Smooth muscle cell (in vitro differentiated cells): ENCODE measurements around the gene COMMD6. TPM values are rescaled to one million over a fixed set of nuclear protein-coding genes. Genes with fewer than 3 reads are reported as not detected.

Experiments
- DNase-seq: peaks from one replicate; lab custom pipeline; 2025; ENCODE audit not compliant: unreplicated experiment; lab: John Stamatoyannopoulos, UW
- H2AFZ ChIP-seq: fragments of 200-600 bp; sonication (generic); 2 replicates; pipeline ENCODE4 v1.6.0; 2016; ENCODE audit warnings: antibody characterized with exemption, low read depth, mild to moderate bottlenecking
- H3F3A ChIP-seq: fragments of 200-600 bp; sonication (generic); 2 replicates; pipeline ENCODE4 v1.6.0; 2017; ENCODE audit warnings: antibody characterized with exemption, low read depth
- H3K27ac ChIP-seq: fragments of 200-600 bp; sonication (generic); 2 replicates; pipeline ENCODE4 v1.5.1; 2016; ENCODE audit warnings: low read depth, mild to moderate bottlenecking
- H3K27me3 ChIP-seq: fragments of 200-600 bp; sonication (generic); 2 replicates; pipeline ENCODE4 v1.6.1; 2016; ENCODE audit warnings: low read depth, mild to moderate bottlenecking
- H3K36me3 ChIP-seq: fragments of 200-600 bp; sonication (generic); 2 replicates; pipeline ENCODE4 v1.5.1; 2016; ENCODE audit warnings: low read depth
- H3K4me1 ChIP-seq: fragments of 200-600 bp; sonication (generic); 2 replicates; pipeline ENCODE4 v1.5.1; 2016; ENCODE audit warnings: low read depth
- H3K4me2 ChIP-seq: fragments of 200-600 bp; sonication (generic); 2 replicates; pipeline ENCODE4 v1.6.0; 2016; ENCODE audit warnings: mild to moderate bottlenecking
- H3K4me3 ChIP-seq: fragments of 200-600 bp; sonication (generic); 2 replicates; pipeline ENCODE4 v1.5.1; 2016; ENCODE audit warnings: mild to moderate bottlenecking
- H3K79me2 ChIP-seq: fragments of 200-600 bp; sonication (generic); 2 replicates; pipeline ENCODE4 v1.6.0; 2016; ENCODE audit warnings: low read depth, mild to moderate bottlenecking
- H3K9ac ChIP-seq: fragments of 200-600 bp; sonication (generic); 2 replicates; pipeline ENCODE4 v1.6.0; 2016; ENCODE audit warnings: low read depth
- H3K9me3 ChIP-seq: fragments of 200-600 bp; sonication (generic); replicated peaks from 2 replicates; pipeline ENCODE4 v1.5.1; 2016; ENCODE audit warnings: low read depth
- H4K20me1 ChIP-seq: fragments of 200-600 bp; sonication (generic); 2 replicates; pipeline ENCODE4 v1.6.0; 2016; ENCODE audit warnings: low read depth
- CTCF ChIP-seq: fragments of 200-600 bp; sonication (generic); IDR thresholded peaks from 2 replicates; pipeline ENCODE4 v1.5.1; 2017; ENCODE audit warnings: borderline replicate concordance, mild to moderate bottlenecking, antibody characterized with exemption; ENCODE audit not compliant: insufficient read depth, poor library complexity, severe bottlenecking
- WGBS: methylation state at CpG from one replicate; pipeline ENCODE4 v1.1.7; 2016; ENCODE audit warnings: low lambda C conversion rate; 5-methylcytosine and 5-hydroxymethylcytosine counted together
- polyA plus RNA-seq: library from polyadenylated mRNA; unstranded; fragments of >200 nt; fragmentation: Nextera tagmentation; extraction: Ambion mirVana; gene quantifications from 2 replicates; pipeline ENCODE4 v1.2.1, GENCODE V29; 2016
- total RNA-seq: library from RNA; depleted of rRNA; stranded (reverse); fragments of >200 nt; gene quantifications from 2 replicates; pipeline ENCODE4 v1.2.3, GENCODE V29; 2014

The COMMD6 gene
- total and polyA plus RNA-seq, 2 experiments from 2014 or later = 270 to 291 TPM

- Histone ChIP-seq H3K4me2 (no peak overlapping the region), H3K4me1 (no peaks in the 10 kb centered on the region), H3K9ac (no peak overlapping the region), H3K36me3 (no peaks in the 10 kb centered on the region), H4K20me1 (no peaks in the 10 kb centered on the region), H3F3A (no peaks in the 10 kb centered on the region), H3K9me3 (no peaks in the 10 kb centered on the region), H3K4me3 (no peak overlapping the region), H3K27me3 (no peaks in the 10 kb centered on the region), H2AFZ (no peak overlapping the region), H3K79me2 (no peaks in the 10 kb centered on the region), H3K27ac (peak overlapping the region; percentile 24)
- WGBS = 56% methylated on average over 1 of the region's 1 CpG
- no peak for DNase-seq
- TF ChIP-seq CTCF = no peak
These were observed 43.1 kb downstream of the COMMD6 start for GRCh38 chr13:75494491-75494890.

GRCh38 chr13:75493156-75493555 lies 44.5 kb downstream of the COMMD6 start:
- Histone ChIP-seq H3K9ac (no peak overlapping the region), H3K4me1 (no peaks in the 10 kb centered on the region), H3K4me3 (no peak overlapping the region), H3K27ac (no peak overlapping the region), H3F3A (no peaks in the 10 kb centered on the region), H3K27me3 (no peaks in the 10 kb centered on the region), H4K20me1 (no peaks in the 10 kb centered on the region), H3K36me3 (no peaks in the 10 kb centered on the region), H3K79me2 (no peaks in the 10 kb centered on the region), H3K4me2 (no peak overlapping the region), H2AFZ (no peak overlapping the region), H3K9me3 (no peaks in the 10 kb centered on the region)
- no peak for DNase-seq
- no peak for TF ChIP-seq CTCF

- no peak for TF ChIP-seq CTCF
- no peaks in the 10 kb centered on the region for H3K4me1 ChIP-seq
- H3K79me2 ChIP-seq = no peaks in the 10 kb centered on the region
- no peak overlapping the region for H2AFZ ChIP-seq
- H4K20me1 ChIP-seq = no peaks in the 10 kb centered on the region
- no peaks in the 10 kb centered on the region for H3K27me3 ChIP-seq
- no peak overlapping the region for H3K4me2 ChIP-seq
- peaks cover 2% of the 10 kb centered on the region for H3F3A ChIP-seq
- 90% methylated on average over 5 of the region's 5 CpGs for WGBS
- no peak for DNase-seq
- H3K9me3 ChIP-seq = no peaks in the 10 kb centered on the region
- H3K27ac ChIP-seq = no peak overlapping the region
- H3K9ac ChIP-seq = no peak overlapping the region
- no peaks in the 10 kb centered on the region for H3K36me3 ChIP-seq
- no peak overlapping the region for H3K4me3 ChIP-seq
These were observed 45.3 kb downstream of the COMMD6 start for GRCh38 chr13:75492389-75492788.

- no peaks in the 10 kb centered on the region for H3K4me1 ChIP-seq
- no peak overlapping the region for H3K4me2 ChIP-seq
- no peaks in the 10 kb centered on the region for H3K79me2 ChIP-seq
- H3K36me3 ChIP-seq = no peaks in the 10 kb centered on the region
- H3K9ac ChIP-seq = no peak overlapping the region
- no peaks in the 10 kb centered on the region for H3K27me3 ChIP-seq
- 100% methylated on average over 2 of the region's 2 CpGs for WGBS
- DNase-seq = no peak
- H3F3A ChIP-seq = peaks cover 10% of the 10 kb centered on the region
- TF ChIP-seq CTCF = no peak
- no peak overlapping the region for H2AFZ ChIP-seq
- H3K9me3 ChIP-seq = no peaks in the 10 kb centered on the region
- no peak overlapping the region for H3K27ac ChIP-seq
- no peak overlapping the region for H3K4me3 ChIP-seq
- no peaks in the 10 kb centered on the region for H4K20me1 ChIP-seq
These were observed 46.3 kb downstream of the COMMD6 start for GRCh38 chr13:75491376-75491775.
